HepG2 (cell line): ENCODE results near the gene CAPN9. TPM values are rescaled to one million over a fixed set of nuclear protein-coding genes. Genes with fewer than 3 reads are reported as not detected.

Source experiments
- ATAC-seq: fragments of 200-7000 bp; cut with Tn5 transposase; 3 replicates; pipeline ENCODE4 v1.9.1; 2020; ENCODE audit warnings: mild to moderate bottlenecking, moderate library complexity
- BruUV-seq: library from RNA; stranded (reverse); fragments of 400-500 nt; replicated peaks from 2 replicates; lab custom pipeline; 2021; lab: Mats Ljungman, UMichigan
- CTCF ChIA-PET: fragments of 300-600 bp; formaldehyde crosslinking; extraction: SDS; loops from one replicate; lab custom pipeline; 2021; ENCODE audit warnings: low total read pairs, inconsistent platforms, low intra/inter-chr PET ratio; lab: Yijun Ruan, JAX
- POLR2A ChIA-PET: fragments of 350-600 bp; sonication (Branson Sonifier 250); formaldehyde crosslinking; loops from one replicate; lab custom pipeline; 2020; ENCODE audit warnings: antibody characterized with exemption, inconsistent platforms; lab: Yijun Ruan, JAX
- DNase-seq: peaks from one replicate; pipeline ENCODE4 v3.0.0-alpha.2; 2015; ENCODE audit warnings: low spot score
- FAIRE-seq: peaks from 3 replicates; lab custom pipeline; 2011; peaks lifted over from hg19 to GRCh38; lab: Jason Lieb, UNC
- H2AFZ ChIP-seq: one replicate; pipeline ENCODE4 v1.6.1; 2011; ENCODE audit warnings: low read length, inconsistent platforms
- H3K27ac ChIP-seq: fragments of 300-600 bp; 3 replicates; pipeline ENCODE4 v1.8.0; 2011; ENCODE audit warnings: mixed run types, mild to moderate bottlenecking, mixed read lengths, low read length, inconsistent platforms; ENCODE audit not compliant: insufficient read depth; ENCODE audit errors: extremely low read length
- H3K27me3 ChIP-seq, 2 experiments: fragments of 200-600 bp in 1 of 2; 2 replicates in 1 of 2; 3 replicates in 1 of 2; pipeline versions ENCODE4 v1.6.0 to v1.8.0; 2011; ENCODE audit warnings: low read length in 2 of 2, mild to moderate bottlenecking in 2 of 2, moderate library complexity in 2 of 2, inconsistent platforms in 1 of 2; ENCODE audit not compliant: insufficient read depth in 2 of 2, control insufficient read depth in 1 of 2
- H3K36me3 ChIP-seq, 2 experiments: fragments of 200-600 bp in 1 of 2; replicated peaks in 1 of 2; 2 replicates in 1 of 2; 3 replicates in 1 of 2; pipeline versions ENCODE4 v1.5.1 to v1.8.0; 2011; ENCODE audit warnings: low read length in 2 of 2, inconsistent platforms in 1 of 2; ENCODE audit not compliant: insufficient read depth in 2 of 2, control insufficient read depth in 1 of 2
- H3K4me1 ChIP-seq: 2 replicates; pipeline ENCODE4 v1.5.1; 2012; ENCODE audit warnings: low read length, inconsistent platforms; ENCODE audit not compliant: insufficient read depth
- H3K4me2 ChIP-seq: 2 replicates; pipeline ENCODE4 v1.6.0; 2011; ENCODE audit warnings: low read depth, low read length, inconsistent platforms
- H3K4me3 ChIP-seq, 3 experiments: fragments of 200-600 bp in 1 of 3; sonication (generic), shearing (Covaris generic) in 1 of 3; replicated peaks in 1 of 3; 2 replicates each; pipeline ENCODE4 v1.5.1; 2011 to 2016; ENCODE audit warnings: low read length in 3 of 3, inconsistent platforms in 2 of 3, low read depth in 2 of 3, mild to moderate bottlenecking in 2 of 3, control low read depth in 1 of 3, mixed read lengths in 1 of 3; ENCODE audit not compliant: insufficient read depth in 1 of 3
- H3K79me2 ChIP-seq: one replicate; pipeline ENCODE4 v1.6.1; 2011; ENCODE audit warnings: low read length, inconsistent platforms; ENCODE audit not compliant: insufficient read depth
- H3K9ac ChIP-seq: 2 replicates; pipeline ENCODE4 v1.6.0; 2011; ENCODE audit warnings: mild to moderate bottlenecking, low read depth, low read length, inconsistent platforms; ENCODE audit not compliant: insufficient read depth
- H3K9me3 ChIP-seq: 2 replicates; pipeline ENCODE4 v1.5.1; 2012; ENCODE audit warnings: mild to moderate bottlenecking, low read length
- H4K20me1 ChIP-seq: 2 replicates; pipeline ENCODE4 v1.6.0; 2011; ENCODE audit warnings: inconsistent platforms, mild to moderate bottlenecking, low read length, moderate library complexity; ENCODE audit not compliant: insufficient read depth
- AFF4 ChIP-seq: sonication (generic); formaldehyde crosslinking; IDR thresholded peaks from 2 replicates; pipeline ENCODE4 v1.4.0; 2020; ENCODE audit warnings: missing genetic modification reagents
- CENPX ChIP-seq: sonication (generic); formaldehyde crosslinking; IDR thresholded peaks from 2 replicates; pipeline ENCODE4 v1.9.0; 2021; ENCODE audit warnings: mild to moderate bottlenecking, missing genetic modification reagents, moderate library complexity
- ELF4 ChIP-seq: sonication (generic); formaldehyde crosslinking; IDR thresholded peaks from 2 replicates; pipeline ENCODE4 v1.5.0; 2020; ENCODE audit warnings: missing genetic modification reagents, mild to moderate bottlenecking, moderate library complexity, borderline replicate concordance
- PAXIP1 ChIP-seq: sonication (generic); formaldehyde crosslinking; conservative IDR thresholded peaks from 2 replicates; pipeline ENCODE4 v1.4.0; 2020; ENCODE audit warnings: mild to moderate bottlenecking, missing genetic modification reagents, moderate library complexity
- RBM39 ChIP-seq: fragments of 200-400 bp; formaldehyde crosslinking; IDR thresholded peaks from one replicate; pipeline ENCODE4 v1.6.1; 2018; ENCODE audit warnings: antibody characterized with exemption, mild to moderate bottlenecking, low read depth, low read length; ENCODE audit not compliant: poor library complexity, severe bottlenecking
- REL ChIP-seq: sonication (generic); formaldehyde crosslinking; conservative IDR thresholded peaks from 2 replicates; pipeline ENCODE4 v1.8.0; 2022; ENCODE audit warnings: mild to moderate bottlenecking, missing genetic modification reagents, moderate library complexity
- TOPORS ChIP-seq: sonication (generic); formaldehyde crosslinking; IDR thresholded peaks from 2 replicates; pipeline ENCODE4 v1.8.0; 2023; ENCODE audit warnings: mild to moderate bottlenecking, missing genetic modification reagents
- ZBTB44 ChIP-seq: sonication (generic); formaldehyde crosslinking; IDR thresholded peaks from 2 replicates; pipeline ENCODE4 v1.4.0; 2020; ENCODE audit warnings: missing genetic modification reagents
- ZNF446 ChIP-seq: sonication (generic); formaldehyde crosslinking; IDR thresholded peaks from 2 replicates; pipeline ENCODE4 v1.5.0; 2020; ENCODE audit warnings: mild to moderate bottlenecking, missing genetic modification reagents
- ZNF703 ChIP-seq: sonication (generic); formaldehyde crosslinking; IDR thresholded peaks from 2 replicates; pipeline ENCODE4 v1.5.1; 2020; ENCODE audit warnings: missing genetic modification reagents, mild to moderate bottlenecking, moderate library complexity, borderline replicate concordance
- ZNF710 ChIP-seq: sonication (generic); formaldehyde crosslinking; IDR thresholded peaks from 2 replicates; pipeline ENCODE4 v1.5.0; 2020; ENCODE audit warnings: mild to moderate bottlenecking, missing genetic modification reagents, borderline replicate concordance
- ZNF766 ChIP-seq: sonication (generic); formaldehyde crosslinking; IDR thresholded peaks from 2 replicates; pipeline ENCODE4 v1.5.0; 2020; ENCODE audit warnings: missing genetic modification reagents, borderline replicate concordance
- ZNF775 ChIP-seq: sonication (generic); formaldehyde crosslinking; IDR thresholded peaks from 2 replicates; pipeline ENCODE4 v1.4.0; 2020; ENCODE audit warnings: missing genetic modification reagents, mild to moderate bottlenecking, moderate library complexity, borderline replicate concordance
- in situ Hi-C: cut with HindIII; loops from 2 replicates; pipeline ENCODE4 v1.10.0; 2017; ENCODE audit warnings: low pct_unique_long_range_greater_than_20kb; ENCODE audit not compliant: extremely low pct_ligation_motif_present
- intact Hi-C: fragments of 100-400 bp; cut with micrococcal nuclease; formaldehyde crosslinking; loops from one replicate; pipeline ENCODE4 v1.10.0; 2022; ENCODE audit not compliant: unreplicated experiment
- polyA plus RNA-seq, 8 experiments: library from polyadenylated mRNA; depleted of rRNA in 3 of 8; stranded (reverse) in 7 of 8; unstranded in 1 of 8; fragments of >200 nt; fragmentation: Illumina TruSeq in 4 of 8; extraction: Trizol in 4 of 8; gene quantifications; 2 replicates each; pipeline versions ENCODE4 v1.2.1 to v1.2.3, GENCODE V29; 2011 to 2016; ENCODE audit warnings: low read depth in 4 of 8, missing spikeins in 1 of 8, mixed read lengths in 1 of 8; ENCODE audit not compliant: insufficient read depth in 1 of 8
- total RNA-seq, 5 experiments: library from RNA; depleted of rRNA; stranded (reverse); fragments of >200 nt; fragmentation: Illumina TruSeq; extraction: Trizol; gene quantifications; 2 replicates each; pipeline ENCODE4 v1.2.3, GENCODE V29; 2016; ENCODE audit warnings: low read depth in 1 of 5

CAPN9 gene
- total and polyA plus RNA-seq, 2 of the 13 experiments (the other 11 are each of a cell fraction or from before 2014, with no cell fraction given): 0.04 to 0.31 TPM

- no TSS peak for BruUV-seq
- intact Hi-C loops: no loop called here
- POLR2A ChIA-PET: no interaction called here
Observed at GRCh38 chr1:230816018-230816417, 68.8 kb downstream of the CAPN9 start.

More at GRCh38 chr1:230816018-230816417, 68.8 kb downstream of the CAPN9 start:
- Histone ChIP-seq H3K4me1 (no peaks in the 10 kb centered on the region), H2AFZ (no peak overlapping the region), H3K27ac (no peak overlapping the region), H3K79me2 (no peaks in the 10 kb centered on the region), H3K27me3 (peaks cover 0 to 6% of the 10 kb centered on the region in 2 experiments; a peak in 2 of 5 replicates), H3K9me3 (peaks cover 8% of the 10 kb centered on the region), H3K36me3 (no peaks in the 10 kb centered on the region), H3K9ac (no peak overlapping the region), H3K4me3 (no peak overlapping the region), H3K4me2 (no peak overlapping the region), H4K20me1 (no peaks in the 10 kb centered on the region)
- ATAC-seq (no peak), DNase-seq (no peak), FAIRE-seq (no peak)
- TF ChIP-seq TOPORS (CRISPR knock-in tag) (no peak), CENPX (no peak), ZBTB44 (CRISPR knock-in tag) (no peak), PAXIP1 (CRISPR knock-in tag) (no peak), RBM39 (no peak), AFF4 (CRISPR knock-in tag) (no peak), ZNF710 (CRISPR knock-in tag) (no peak), ZNF766 (CRISPR knock-in tag) (no peak), REL (CRISPR knock-in tag) (no peak), ZNF703 (no peak), ELF4 (CRISPR knock-in tag) (no peak), ZNF446 (no peak), ZNF775 (no peak)
- CTCF ChIA-PET: no interaction called here
- in situ Hi-C loops: no loop called here
